GM19099 (cell line): Measurements from ENCODE around the gene TTC28.

Experiments
- POLR2A ChIP-seq: IDR thresholded peaks from 3 replicates; pipeline ENCODE4 v1.6.1; 2011; ENCODE audit warnings: low read depth; ENCODE audit not compliant: insufficient read length; ENCODE audit errors: extremely low read depth

Gene TTC28

GRCh38 chr22:27978317-27978716 is 701.3 kb downstream of the TTC28 start:
- no peak for TF ChIP-seq POLR2A

- TF ChIP-seq POLR2A: no peak
Measured at GRCh38 chr22:27976586-27976985, 703.1 kb downstream of the TTC28 start.

- no peak for TF ChIP-seq POLR2A
Measured at GRCh38 chr22:27975381-27976013, 704.1 kb downstream of the TTC28 start.

- no peak for TF ChIP-seq POLR2A
Measured at GRCh38 chr22:27973846-27974245, 705.8 kb downstream of the TTC28 start.

- TF ChIP-seq POLR2A: no peak
Measured at GRCh38 chr22:27972732-27973698, 706.6 kb downstream of the TTC28 start.

GRCh38 chr22:27971926-27972325 is 707.7 kb downstream of the TTC28 start:
- no peak for TF ChIP-seq POLR2A

GRCh38 chr22:27970596-27971220 is 708.9 kb downstream of the TTC28 start:
- TF ChIP-seq POLR2A: no peak

- no peak for TF ChIP-seq POLR2A
Measured at GRCh38 chr22:27966168-27967064, 713.2 kb downstream of the TTC28 start.

- no peak for TF ChIP-seq POLR2A
Measured at GRCh38 chr22:27962268-27963044, 717.2 kb downstream of the TTC28 start.

GRCh38 chr22:27961680-27962079 is 718.0 kb downstream of the TTC28 start:
- no peak for TF ChIP-seq POLR2A

GRCh38 chr22:27961182-27961581 is 718.5 kb downstream of the TTC28 start:
- TF ChIP-seq POLR2A: no peak

GRCh38 chr22:27959335-27960090 is 720.1 kb downstream of the TTC28 start:
- no peak for TF ChIP-seq POLR2A

- no peak for TF ChIP-seq POLR2A
Measured at GRCh38 chr22:27952779-27953178, 726.9 kb downstream of the TTC28 start.
